Stimulated activated naive CD4-positive, alpha-beta T cell treated with Interleukin-2 at 50 U/mL for 16 hours (primary cell): Measurements from ENCODE around the gene CNDP1.

ENCODE experiments used
- DNase-seq: peaks from one replicate; lab custom pipeline; 2025; lab: John Stamatoyannopoulos, UW

CNDP1 gene

GRCh38 chr18:74582642-74583041, 48.3 kb downstream of the CNDP1 start:
- DNase-seq: no peak

GRCh38 chr18:74587441-74587840, 53.1 kb downstream of the CNDP1 start:
- DNase-seq: no peak

GRCh38 chr18:74589021-74589420, 54.7 kb downstream of the CNDP1 start:
- no peak for DNase-seq

GRCh38 chr18:74589811-74590210, 55.5 kb downstream of the CNDP1 start:
- no peak for DNase-seq

- no peak for DNase-seq
These were observed 56.4 kb downstream of the CNDP1 start for GRCh38 chr18:74590671-74591070.

GRCh38 chr18:74595431-74595830, 61.1 kb downstream of the CNDP1 start:
- no peak for DNase-seq

GRCh38 chr18:74597034-74597661, 62.8 kb downstream of the CNDP1 start:
- DNase-seq: peak; percentile 66

- DNase-seq: peak; percentile 85
These were observed 63.5 kb downstream of the CNDP1 start, which contains the start of gene ZNF407 for GRCh38 chr18:74597662-74598349. Gene ZNF407, plus strand, starts transcription at chr18:74597870. Its CDS starts 33,150 bp downstream, at chr18:74631020.

- DNase-seq: peak; percentile 60
These were observed 64.2 kb downstream of the CNDP1 start for GRCh38 chr18:74598350-74599001.

- DNase-seq: no peak
These were observed 70.1 kb downstream of the CNDP1 start for GRCh38 chr18:74604361-74604760.

GRCh38 chr18:74604774-74605173, 70.5 kb downstream of the CNDP1 start:
- no peak for DNase-seq

GRCh38 chr18:74608681-74609080, 74.4 kb downstream of the CNDP1 start:
- no peak for DNase-seq

GRCh38 chr18:74609535-74609934, 75.2 kb downstream of the CNDP1 start:
- DNase-seq: no peak

GRCh38 chr18:74610051-74610615, 75.8 kb downstream of the CNDP1 start:
- DNase-seq: no peak

- no peak for DNase-seq
These were observed 76.6 kb downstream of the CNDP1 start for GRCh38 chr18:74610860-74611259.

- DNase-seq: no peak
These were observed 77.5 kb downstream of the CNDP1 start for GRCh38 chr18:74611765-74612164.

GRCh38 chr18:74613381-74613780, 79.1 kb downstream of the CNDP1 start:
- DNase-seq: no peak

GRCh38 chr18:74616494-74616893, 82.2 kb downstream of the CNDP1 start:
- DNase-seq: no peak

- DNase-seq: no peak
These were observed 83.2 kb downstream of the CNDP1 start for GRCh38 chr18:74617486-74617885.

- no peak for DNase-seq
These were observed 87.8 kb downstream of the CNDP1 start for GRCh38 chr18:74622072-74622471.

- DNase-seq: no peak
These were observed 88.9 kb downstream of the CNDP1 start for GRCh38 chr18:74623047-74623816.

- no peak for DNase-seq
These were observed 90.2 kb downstream of the CNDP1 start for GRCh38 chr18:74624466-74624865.
